ENCODE data around the gene SVOPL. TPM values are rescaled to one million over a fixed set of nuclear protein-coding genes. Genes with fewer than 3 reads are reported as not detected.

The SVOPL gene
- total and polyA plus RNA-seq, 2 donors (not counting 1 experiment from before 2014, with no cell fraction given): not detected

GRCh38 chr7:138741453-138741735 is 40.2 kb upstream of the SVOPL start:
- ChIA-PET CTCF (no interaction called here), POLR2A (no interaction called here)
- H3K27ac ChIP-seq (ENCODE audit: low read length in 2 of 2): no peak overlapping the region
- peaks cover 0 to 3% (median 0%) of the 10 kb centered on the region in 3 donors for H3K9me3 ChIP-seq (ENCODE audit: control extremely low read depth in 1 of 3, control insufficient read depth in 2 of 3, insufficient read depth in 1 of 3, low read length in 2 of 3)
- 94% methylated on average over 3 of the region's 5 CpGs for WGBS (ENCODE audit: insufficient coverage)
- intact Hi-C loops (cut with micrococcal nuclease): no loop called here
- H4K20me1 ChIP-seq (ENCODE audit: control insufficient read depth, insufficient read depth, low read length, poor library complexity, severe bottlenecking): no peaks in the 10 kb centered on the region
- no peaks in the 10 kb centered on the region for H3K27me3 ChIP-seq (replicated peaks in 1 of 4; ENCODE audit: control extremely low read depth in 1 of 4, control insufficient read depth in 3 of 4, insufficient read depth in 4 of 4, low read length in 3 of 4)
- ATAC-seq (ENCODE audit: low read depth) (no peak), DNase-seq (no peak)
- no peak overlapping the region for H2AFZ ChIP-seq (ENCODE audit: insufficient read depth, low read depth, low read length, poor library complexity, severe bottlenecking)
- no peak for TF ChIP-seq CTCF (IDR thresholded peaks at IDR 0.05)
- no peak for TF ChIP-seq EZH2 (IDR thresholded peaks at IDR 0.05; ENCODE audit: borderline replicate concordance, insufficient read depth, low read depth, low read length, poor library complexity, severe bottlenecking)
- H3K4me2 ChIP-seq (replicated peaks; ENCODE audit: low read depth, low read length, poor library complexity, severe bottlenecking): no peak overlapping the region
- H3K79me2 ChIP-seq (ENCODE audit: control insufficient read depth, insufficient read depth, low read length): no peaks in the 10 kb centered on the region
- Mint-ChIP-seq H3K9me3 (ENCODE audit: insufficient read depth) (no peaks in the 10 kb centered on the region), H3K27me3 (no peaks in the 10 kb centered on the region), H3K4me1 (no peaks in the 10 kb centered on the region), H3K27ac (no peak overlapping the region), H3K4me3 (no peak overlapping the region)
- no peaks in the 10 kb centered on the region for H3K36me3 ChIP-seq (replicated peaks in 1 of 2; ENCODE audit: control extremely low read depth in 1 of 2, control insufficient read depth in 1 of 2, extremely low read depth in 1 of 2, insufficient read depth in 2 of 2, low read length in 1 of 2)
- H3K9ac ChIP-seq (ENCODE audit: low read length): no peak overlapping the region
- H3K4me3 ChIP-seq (ENCODE audit: control extremely low read depth in 1 of 5, extremely low read depth in 1 of 5, insufficient read depth in 1 of 5, low read depth in 2 of 5, low read length in 4 of 5): no peak overlapping the region
- no peaks in the 10 kb centered on the region for H3K4me1 ChIP-seq (ENCODE audit: control insufficient read depth in 2 of 2, insufficient read depth in 2 of 2, low read length in 2 of 2)

DNA sequence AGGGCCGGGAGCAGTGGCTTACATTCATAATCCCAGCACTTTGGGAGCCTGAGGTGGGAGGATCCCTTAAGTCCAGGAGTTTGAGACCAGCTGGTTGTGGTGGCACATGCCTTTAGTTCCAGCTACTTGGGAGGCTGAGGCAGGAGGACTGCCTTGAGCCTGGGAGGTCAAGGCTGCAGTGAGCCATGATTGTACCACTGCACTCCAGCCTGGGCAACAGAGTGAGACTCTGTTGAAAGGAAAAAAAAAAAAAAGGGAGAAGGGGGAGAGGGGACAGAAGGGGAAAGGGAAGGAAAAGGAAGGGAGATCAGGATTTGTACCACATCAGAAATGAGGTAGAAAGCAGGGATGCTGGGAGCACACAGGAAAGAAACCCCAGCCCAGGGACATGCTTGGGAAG is 38.7 kb upstream of the SVOPL start:
- Histone ChIP-seq H3K27ac (ENCODE audit: low read length in 2 of 2) (no peak overlapping the region), H3K4me2 (replicated peaks; ENCODE audit: low read depth, low read length, poor library complexity, severe bottlenecking) (no peak overlapping the region), H3K36me3 (replicated peaks in 1 of 2; ENCODE audit: control extremely low read depth in 1 of 2, control insufficient read depth in 1 of 2, extremely low read depth in 1 of 2, insufficient read depth in 2 of 2, low read length in 1 of 2) (no peaks in the 10 kb centered on the region), H3K9ac (ENCODE audit: low read length) (no peak overlapping the region), H3K4me3 (ENCODE audit: control extremely low read depth in 1 of 5, extremely low read depth in 1 of 5, insufficient read depth in 1 of 5, low read depth in 2 of 5, low read length in 4 of 5) (no peak overlapping the region), H3K27me3 (replicated peaks in 1 of 4; ENCODE audit: control extremely low read depth in 1 of 4, control insufficient read depth in 3 of 4, insufficient read depth in 4 of 4, low read length in 3 of 4) (no peaks in the 10 kb centered on the region), H3K9me3 (ENCODE audit: control extremely low read depth in 1 of 3, control insufficient read depth in 2 of 3, insufficient read depth in 1 of 3, low read length in 2 of 3) (peaks cover 0 to 3% (median 3%) of the 10 kb centered on the region in 3 donors), H2AFZ (ENCODE audit: insufficient read depth, low read depth, low read length, poor library complexity, severe bottlenecking) (no peak overlapping the region), H4K20me1 (ENCODE audit: control insufficient read depth, insufficient read depth, low read length, poor library complexity, severe bottlenecking) (no peaks in the 10 kb centered on the region), H3K79me2 (ENCODE audit: control insufficient read depth, insufficient read depth, low read length) (no peaks in the 10 kb centered on the region), H3K4me1 (ENCODE audit: control insufficient read depth in 2 of 2, insufficient read depth in 2 of 2, low read length in 2 of 2) (no peaks in the 10 kb centered on the region)
- intact Hi-C loops (cut with micrococcal nuclease): no loop called here
- H3K4me3 Mint-ChIP-seq: no peak overlapping the region
- H3K9me3 Mint-ChIP-seq (ENCODE audit: insufficient read depth): no peaks in the 10 kb centered on the region
- WGBS (ENCODE audit: insufficient coverage): 100% methylated on average over 1 of the region's 1 CpG
- ATAC-seq (ENCODE audit: low read depth) (no peak), DNase-seq (no peak)
- ChIA-PET CTCF (interaction anchor here (3.1 kb wide), 1 partner anchor 579 kb away, joined by 49 read pairs; no protein-coding TSS in a partner anchor), POLR2A (no interaction called here)
- no peaks in the 10 kb centered on the region for H3K27me3 Mint-ChIP-seq
- H3K4me1 Mint-ChIP-seq: no peaks in the 10 kb centered on the region
- TF ChIP-seq CTCF (IDR thresholded peaks at IDR 0.05): no peak
- TF ChIP-seq EZH2 (IDR thresholded peaks at IDR 0.05; ENCODE audit: borderline replicate concordance, insufficient read depth, low read depth, low read length, poor library complexity, severe bottlenecking): no peak
- H3K27ac Mint-ChIP-seq: no peak overlapping the region
